OCI-LY1 (cell line): ENCODE results near the gene EMC7.

Source experiments
- H2AFZ ChIP-seq: fragments of 200-600 bp; sonication (generic), shearing (Covaris generic); 2 replicates; pipeline ENCODE4 v1.6.0; 2014; ENCODE audit warnings: antibody characterized with exemption, mild to moderate bottlenecking, low read length
- H3F3A ChIP-seq: fragments of 200-600 bp; sonication (generic), shearing (Covaris generic); 2 replicates; pipeline ENCODE4 v1.6.0; 2014; ENCODE audit warnings: mild to moderate bottlenecking, antibody characterized with exemption, low read length, moderate library complexity; ENCODE audit not compliant: insufficient read depth
- H3K27ac ChIP-seq: fragments of 200-600 bp; sonication (generic); 2 replicates; pipeline ENCODE4 v1.5.1; 2014; ENCODE audit warnings: low read length, mixed run types, mild to moderate bottlenecking, low read depth; ENCODE audit not compliant: poor library complexity, severe bottlenecking
- H3K27me3 ChIP-seq: fragments of 200-600 bp; sonication (generic); 2 replicates; pipeline ENCODE4 v1.6.0; 2014; ENCODE audit warnings: antibody characterized with exemption, mild to moderate bottlenecking, low read length, moderate library complexity; ENCODE audit not compliant: insufficient read depth
- H3K36me3 ChIP-seq: fragments of 200-600 bp; sonication (generic); 2 replicates; pipeline ENCODE4 v1.6.1; 2014; ENCODE audit warnings: mild to moderate bottlenecking, antibody characterized with exemption, low read length, moderate library complexity, mixed read lengths; ENCODE audit not compliant: insufficient read depth
- H3K4me1 ChIP-seq: fragments of 200-600 bp; sonication (generic); 2 replicates; pipeline ENCODE4 v1.5.1; 2014; ENCODE audit warnings: mild to moderate bottlenecking, low read length, moderate library complexity; ENCODE audit not compliant: insufficient read depth, severe bottlenecking
- H3K4me2 ChIP-seq: fragments of 200-600 bp; sonication (generic), shearing (Covaris generic); 2 replicates; pipeline ENCODE4 v1.6.1; 2014; ENCODE audit warnings: low read length
- H3K4me3 ChIP-seq: fragments of 200-600 bp; sonication (generic); 2 replicates; pipeline ENCODE4 v1.5.1; 2014; ENCODE audit warnings: low read length, low read depth, mild to moderate bottlenecking, mixed read lengths; ENCODE audit not compliant: poor library complexity, severe bottlenecking
- H3K79me2 ChIP-seq: fragments of 200-600 bp; shearing (Covaris generic); 2 replicates; pipeline ENCODE4 v1.6.1; 2016; ENCODE audit warnings: mixed run types, low read length, mixed read lengths; ENCODE audit not compliant: insufficient read depth
- H3K9ac ChIP-seq: fragments of 200-600 bp; sonication (generic), shearing (Covaris generic); 2 replicates; pipeline ENCODE4 v1.6.1; 2014; ENCODE audit warnings: mild to moderate bottlenecking, low read length, mixed read lengths
- H3K9me2 ChIP-seq: fragments of 200-600 bp; sonication (generic), shearing (Covaris generic); 2 replicates; pipeline ENCODE4 v1.6.1; 2014; ENCODE audit warnings: low read depth, mild to moderate bottlenecking, low read length, mixed read lengths
- H3K9me3 ChIP-seq: fragments of 200-600 bp; shearing (Covaris generic); 2 replicates; pipeline ENCODE4 v1.6.1; 2014; ENCODE audit warnings: low read length, mixed read lengths
- H4K20me1 ChIP-seq: fragments of 200-600 bp; sonication (generic), shearing (Covaris generic); 2 replicates; pipeline ENCODE4 v1.6.0; 2016; ENCODE audit warnings: mild to moderate bottlenecking, low read length; ENCODE audit not compliant: insufficient read depth
- CTCF ChIP-seq: fragments of 200-600 bp; sonication (generic), shearing (Covaris generic); IDR thresholded peaks from 2 replicates; pipeline ENCODE4 v1.5.1; 2017; ENCODE audit warnings: mild to moderate bottlenecking, antibody characterized with exemption, low read length, moderate library complexity, mixed read lengths
- EZH2 ChIP-seq: fragments of 200-600 bp; sonication (generic), shearing (Covaris generic); IDR thresholded peaks from 2 replicates; pipeline ENCODE4 v1.8.0; 2017; ENCODE audit warnings: borderline replicate concordance, mixed run types, mild to moderate bottlenecking, antibody characterized with exemption, low read length, moderate library complexity, mixed read lengths

The EMC7 gene

GRCh38 chr15:34078900-34079299 lies 22.8 kb downstream of the EMC7 start:
- Histone ChIP-seq H3F3A (no peaks in the 10 kb centered on the region), H2AFZ (no peak overlapping the region)

GRCh38 chr15:34076785-34077184 lies 24.9 kb downstream of the EMC7 start:
- Histone ChIP-seq H3K27me3 (no peaks in the 10 kb centered on the region), H4K20me1 (no peaks in the 10 kb centered on the region), H3K4me2 (no peak overlapping the region), H3K9me3 (no peaks in the 10 kb centered on the region), H3K27ac (no peak overlapping the region), H3K36me3 (no peaks in the 10 kb centered on the region), H2AFZ (no peak overlapping the region), H3K79me2 (no peaks in the 10 kb centered on the region), H3K4me1 (no peaks in the 10 kb centered on the region), H3K4me3 (no peak overlapping the region), H3K9ac (no peak overlapping the region), H3F3A (no peaks in the 10 kb centered on the region), H3K9me2 (no peaks in the 10 kb centered on the region)
- no peak for TF ChIP-seq EZH2
- TF ChIP-seq CTCF, result no peak

More at GRCh38 chr15:34078900-34079299, 22.8 kb downstream of the EMC7 start:
- no peaks in the 10 kb centered on the region for H3K27me3 ChIP-seq
- peaks cover 6% of the 10 kb centered on the region; the same call in 1 of the 2 replicates for H3K36me3 ChIP-seq
- no peaks in the 10 kb centered on the region for H3K4me1 ChIP-seq
- no peaks in the 10 kb centered on the region for H3K79me2 ChIP-seq
- no peak overlapping the region for H3K9ac ChIP-seq
- no peak overlapping the region for H3K4me2 ChIP-seq
- H3K4me3 ChIP-seq, result no peak overlapping the region
- H3K9me3 ChIP-seq, result no peaks in the 10 kb centered on the region
- no peaks in the 10 kb centered on the region for H4K20me1 ChIP-seq
- no peak for TF ChIP-seq CTCF
- TF ChIP-seq EZH2, result no peak
- no peaks in the 10 kb centered on the region for H3K9me2 ChIP-seq
- H3K27ac ChIP-seq, result no peak overlapping the region

DNA sequence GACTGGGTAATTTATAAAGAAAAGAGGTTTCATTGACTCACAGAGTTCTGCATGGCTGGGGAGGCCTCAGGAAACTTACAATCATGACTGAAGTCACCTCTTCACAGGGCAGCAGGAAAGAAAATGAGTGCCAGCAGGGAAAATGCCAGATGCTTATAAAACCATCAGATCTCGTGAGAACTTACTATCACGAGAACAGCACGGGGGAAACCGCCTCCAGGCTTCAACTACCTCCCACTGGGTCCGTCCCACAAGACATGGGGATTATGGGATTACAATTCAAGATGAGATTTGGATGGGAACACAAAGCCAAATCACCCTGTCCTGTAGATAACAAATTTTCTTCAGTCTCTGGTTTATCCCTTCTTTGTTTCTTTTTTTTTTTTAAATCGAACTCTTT lies 31.7 kb downstream of the EMC7 start:
- no peak overlapping the region for H2AFZ ChIP-seq
- H3K4me2 ChIP-seq, result no peak overlapping the region
- no peak for TF ChIP-seq EZH2
- no peak for TF ChIP-seq CTCF
- no peaks in the 10 kb centered on the region for H3K4me1 ChIP-seq
- no peak overlapping the region for H3K9ac ChIP-seq
- no peaks in the 10 kb centered on the region for H3K9me2 ChIP-seq
- H3K9me3 ChIP-seq, result no peaks in the 10 kb centered on the region
- no peaks in the 10 kb centered on the region for H3K79me2 ChIP-seq
- H3F3A ChIP-seq, result no peaks in the 10 kb centered on the region
- H3K4me3 ChIP-seq, result no peak overlapping the region
- no peak overlapping the region for H3K27ac ChIP-seq
- H4K20me1 ChIP-seq, result no peaks in the 10 kb centered on the region
- no peaks in the 10 kb centered on the region for H3K36me3 ChIP-seq
- no peaks in the 10 kb centered on the region for H3K27me3 ChIP-seq
